ENCODE data around the gene RABEPK.

Gene RABEPK

GRCh38 chr9:125254231-125254630, 53.9 kb downstream of the RABEPK start:
- DNase-seq: no peak

GRCh38 chr9:125255781-125256391, 55.5 kb downstream of the RABEPK start:
- no peak for DNase-seq

GRCh38 chr9:125258160-125258785, 57.9 kb downstream of the RABEPK start:
- no peak for DNase-seq

- DNase-seq: no peak
These were observed 58.6 kb downstream of the RABEPK start for GRCh38 chr9:125258832-125259534.

GRCh38 chr9:125260561-125260960, 60.2 kb downstream of the RABEPK start:
- no peak for DNase-seq

GRCh38 chr9:125261501-125262293, 61.4 kb downstream of the RABEPK start, which contains the start of gene GAPVD1:
Gene GAPVD1 (plus strand): TSS chr9:125261826. CDS start chr9:125298922, 37,096 bp downstream.
- peak; percentile 93 for DNase-seq

GRCh38 chr9:125262294-125262991, 62.1 kb downstream of the RABEPK start:
- DNase-seq: no peak

GRCh38 chr9:125264068-125264467, 63.7 kb downstream of the RABEPK start:
- DNase-seq: peak; percentile 34

- no peak for DNase-seq
These were observed 68.2 kb downstream of the RABEPK start for GRCh38 chr9:125268394-125269013.

- DNase-seq: no peak
These were observed 68.7 kb downstream of the RABEPK start for GRCh38 chr9:125269014-125269397.

GRCh38 chr9:125271081-125271480, 70.7 kb downstream of the RABEPK start:
- no peak for DNase-seq

GRCh38 chr9:125272697-125273096, 72.4 kb downstream of the RABEPK start:
- DNase-seq: no peak

GRCh38 chr9:125276771-125277170, 76.4 kb downstream of the RABEPK start:
- no peak for DNase-seq

GRCh38 chr9:125277411-125277810, 77.1 kb downstream of the RABEPK start:
- no peak for DNase-seq

GRCh38 chr9:125280945-125281344, 80.6 kb downstream of the RABEPK start:
- no peak for DNase-seq
